H1 (cell line): ENCODE measurements around the gene FSTL4.

Source experiments
- CTCF ChIP-seq, 3 experiments: IDR thresholded peaks; 1 replicate in 2 of 3; 2 replicates in 1 of 3; pipeline versions ENCODE4 v1.5.1 to v1.6.1; 2011; ENCODE audit warnings: low read length in 3 of 3, mild to moderate bottlenecking in 3 of 3, inconsistent platforms in 2 of 3, low read depth in 1 of 3, moderate library complexity in 1 of 3; ENCODE audit not compliant: insufficient read depth in 1 of 3; ENCODE audit errors: control extremely low read depth in 1 of 3
- HDAC2 ChIP-seq, 2 experiments: fragments of 300-600 bp in 1 of 2; sonication (generic) in 1 of 2; IDR thresholded peaks; 2 replicates each; pipeline ENCODE4 v1.6.1; 2011 to 2012; ENCODE audit warnings: low read depth in 2 of 2, low read length in 2 of 2, mild to moderate bottlenecking in 2 of 2, moderate library complexity in 2 of 2, borderline replicate concordance in 1 of 2, inconsistent platforms in 1 of 2
- RAD21 ChIP-seq, 2 experiments: IDR thresholded peaks in 1 of 2; conservative IDR thresholded peaks in 1 of 2; 2 replicates each; pipeline ENCODE4 v1.6.1; 2011; ENCODE audit warnings: low read depth in 2 of 2, low read length in 2 of 2, improper control_type of control experiment in 1 of 2, inconsistent platforms in 1 of 2, mild to moderate bottlenecking in 1 of 2, moderate library complexity in 1 of 2

DNA sequence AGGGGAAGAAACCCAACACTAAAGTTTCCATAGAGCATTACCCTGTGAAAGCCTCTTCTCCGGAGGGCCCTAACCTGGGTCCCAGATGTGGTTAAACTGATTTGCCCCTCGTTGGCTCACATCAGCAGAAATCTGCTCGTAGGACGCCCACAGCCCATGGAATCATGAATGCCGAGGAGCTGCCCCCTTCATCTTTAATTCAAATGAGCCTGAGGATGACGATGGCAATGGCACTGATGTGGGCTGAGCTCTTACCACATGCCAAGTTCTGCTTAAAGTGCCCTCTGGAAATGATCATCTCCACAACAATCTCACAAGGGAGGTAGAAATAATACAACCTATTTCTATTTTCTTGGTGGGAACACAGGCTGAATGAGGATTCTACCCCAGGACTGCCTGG is 183.3 kb downstream of the FSTL4 start:
- TF ChIP-seq HDAC2 (IDR thresholded peaks at IDR 0.05; ENCODE audit: borderline replicate concordance in 1 of 2, low read depth in 2 of 2, low read length in 2 of 2) (no peak), RAD21 (IDR thresholded peaks at IDR 0.05 in 1 of 2, conservative IDR thresholded peaks at IDR 0.05 in 1 of 2; ENCODE audit: low read depth in 2 of 2, low read length in 2 of 2) (no peak), CTCF (IDR thresholded peaks at IDR 0.05; ENCODE audit: control extremely low read depth in 1 of 3, insufficient read depth in 1 of 3, low read depth in 1 of 3, low read length in 3 of 3) (no peak)
